ENCODE data around the gene ZNF83. TPM values are rescaled to one million over a fixed set of nuclear protein-coding genes. Genes with fewer than 3 reads are reported as not detected.

The ZNF83 gene
- total and polyA plus RNA-seq, 2 donors (not counting 1 experiment from before 2014, with no cell fraction given): 92.3 to 95.8 TPM

GRCh38 chr19:52601025-52601973 lies 36.9 kb downstream of the ZNF83 start:
- peak overlapping the region; percentile 43 to 62 for H3K27ac ChIP-seq (ENCODE audit: low read length in 2 of 2)
- peaks cover 11 to 16% of the 10 kb centered on the region in 2 donors for H3K4me1 ChIP-seq (ENCODE audit: control insufficient read depth in 2 of 2, insufficient read depth in 2 of 2, low read length in 2 of 2)
- DNase-seq (peak; percentile 92), ATAC-seq (ENCODE audit: low read depth) (peak; percentile 99)
- intact Hi-C loops (cut with micrococcal nuclease): loop anchor here (1.0 to 2.0 kb wide), 8 partner anchors 31 to 764 kb away; partner anchors contain the start of genes ZNF525, ZNF611, ZNF701 and ZNF766
- peaks cover 49% of the 10 kb centered on the region for H3K79me2 ChIP-seq (ENCODE audit: control insufficient read depth, insufficient read depth, low read length)
- Mint-ChIP-seq H3K4me3 (peak overlapping the region; percentile 90), H3K9me3 (ENCODE audit: insufficient read depth) (peaks cover 12% of the 10 kb centered on the region), H3K4me1 (peaks cover 25% of the 10 kb centered on the region), H3K27me3 (no peaks in the 10 kb centered on the region), H3K27ac (peak overlapping the region; percentile 87)
- TF ChIP-seq CTCF (IDR thresholded peaks at IDR 0.05) (peak; percentile 61), EZH2 (IDR thresholded peaks at IDR 0.05; ENCODE audit: borderline replicate concordance, insufficient read depth, low read depth, low read length, poor library complexity, severe bottlenecking) (no peak)
- H4K20me1 ChIP-seq (ENCODE audit: control insufficient read depth, insufficient read depth, low read length, poor library complexity, severe bottlenecking): peaks cover 8% of the 10 kb centered on the region
- POLR2A ChIA-PET: interaction anchor here (0.7 kb wide), 1 partner anchor 232 kb away, joined by 4 read pairs; the partner anchor contains the start of gene ZNF880
- H3K4me3 ChIP-seq (ENCODE audit: control extremely low read depth in 1 of 5, extremely low read depth in 1 of 5, insufficient read depth in 1 of 5, low read depth in 2 of 5, low read length in 4 of 5): peak overlapping the region; percentile 59 to 89 (median 82)
- 2% methylated on average over 54 of the region's 62 CpGs for WGBS (ENCODE audit: insufficient coverage)
- peaks cover 5 to 6% of the 10 kb centered on the region in 2 experiments for H3K36me3 ChIP-seq (replicated peaks in 1 of 2; ENCODE audit: control extremely low read depth in 1 of 2, control insufficient read depth in 1 of 2, extremely low read depth in 1 of 2, insufficient read depth in 2 of 2, low read length in 1 of 2)
- peak overlapping the region; percentile 88 for H2AFZ ChIP-seq (ENCODE audit: insufficient read depth, low read depth, low read length, poor library complexity, severe bottlenecking)
- CTCF ChIA-PET: interaction anchor here (0.7 to 1.3 kb wide), 3 partner anchors 74 to 507 kb away, joined by 3 read pairs; partner anchors contain the start of gene ZNF880
- H3K9ac ChIP-seq (ENCODE audit: low read length): peak overlapping the region; percentile 79
- peaks cover 2 to 27% (median 6%) of the 10 kb centered on the region in 3 donors for H3K9me3 ChIP-seq (ENCODE audit: control extremely low read depth in 1 of 3, control insufficient read depth in 2 of 3, insufficient read depth in 1 of 3, low read length in 2 of 3)
- H3K4me2 ChIP-seq (replicated peaks; ENCODE audit: low read depth, low read length, poor library complexity, severe bottlenecking): peak overlapping the region; percentile 89
- no peaks in the 10 kb centered on the region for H3K27me3 ChIP-seq (replicated peaks in 1 of 4; ENCODE audit: control extremely low read depth in 1 of 4, control insufficient read depth in 3 of 4, insufficient read depth in 4 of 4, low read length in 3 of 4)
